ENCODE measurements around the gene VGLL1. TPM values are rescaled to one million over a fixed set of nuclear protein-coding genes. Genes with fewer than 3 reads are reported as not detected.

Gene VGLL1
- polyA plus RNA-seq, 1 of the 3 experiments (the other 2 are of a cell fraction): not detected

DNA sequence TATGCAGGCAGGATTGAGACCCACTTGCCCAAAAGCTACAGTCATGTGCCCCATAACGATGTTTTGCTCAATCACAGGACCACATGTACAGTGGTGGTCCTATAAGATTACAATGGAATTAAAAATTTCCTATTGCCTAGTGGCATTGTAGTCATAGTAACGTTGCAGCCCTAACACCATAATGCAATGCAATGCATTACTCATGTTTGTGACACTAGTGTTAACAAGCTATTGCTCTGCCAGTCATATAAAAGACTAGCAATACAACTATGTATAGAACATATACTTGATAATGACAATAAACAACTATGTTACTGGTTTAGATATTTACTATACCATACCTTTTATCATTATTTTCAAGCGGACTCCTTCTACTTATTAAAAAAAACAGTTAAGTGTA is 50.6 kb downstream of the VGLL1 start:
- no peak overlapping the region for H3K4me3 ChIP-seq (ENCODE audit: low read depth in 2 of 2, low read length in 1 of 2)
- H3K79me2 ChIP-seq (ENCODE audit: insufficient read depth): no peaks in the 10 kb centered on the region
- ChIA-PET POLR2A (no interaction called here), CTCF (interaction anchor here (1.0 kb wide), 1 partner anchor 554 kb away, joined by 3 read pairs; no protein-coding TSS in a partner anchor)
- H3K36me3 ChIP-seq (replicated peaks in 1 of 2; ENCODE audit: control insufficient read depth in 1 of 2, insufficient read depth in 2 of 2, low read length in 1 of 2): no peaks in the 10 kb centered on the region
- H2AFZ ChIP-seq (ENCODE audit: low read depth): no peak overlapping the region
- H3K4me2 ChIP-seq: no peak overlapping the region
- no peaks in the 10 kb centered on the region; the same call in 1 of the 2 replicates for H3K27me3 ChIP-seq (ENCODE audit: insufficient read depth)
- 24% methylated on average over 3 of the region's 3 CpGs for WGBS (ENCODE audit: low lambda C conversion rate)
- H3K27ac ChIP-seq (ENCODE audit: low read depth in 2 of 2, low read length in 1 of 2): no peak overlapping the region
- H4K20me1 ChIP-seq (ENCODE audit: insufficient read depth): no peaks in the 10 kb centered on the region
- no peak for DNase-seq
- H3K9me3 ChIP-seq: no peaks in the 10 kb centered on the region
- no peak overlapping the region for H3K9ac ChIP-seq
- no peaks in the 10 kb centered on the region for H3K9me2 ChIP-seq
- peaks cover 0 to 2% of the 10 kb centered on the region in 2 experiments; a peak in 1 of 4 replicates for H3K4me1 ChIP-seq (ENCODE audit: control insufficient read depth in 1 of 2, insufficient read depth in 2 of 2, low read depth in 1 of 2, low read length in 1 of 2)
- no peak for TF ChIP-seq IRF3 (IDR thresholded peaks at IDR 0.05; ENCODE audit: low read depth, low read length)
- no peak for TF ChIP-seq TCF12 (IDR thresholded peaks at IDR 0.05)
- TF ChIP-seq JUND (IDR thresholded peaks at IDR 0.05): no peak
- TF ChIP-seq FOXM1 (IDR thresholded peaks at IDR 0.05; ENCODE audit: low read depth): no peak
- no peak for TF ChIP-seq POLR2AphosphoS5 (IDR thresholded peaks at IDR 0.05; ENCODE audit: low read depth, low read length)
- TF ChIP-seq MEF2A (IDR thresholded peaks at IDR 0.05; ENCODE audit: borderline replicate concordance, low read depth): no peak
- TF ChIP-seq SMC3 (IDR thresholded peaks at IDR 0.05; ENCODE audit: low read depth, low read length): no peak
- no peak for TF ChIP-seq RAD21 (IDR thresholded peaks at IDR 0.05; ENCODE audit: low read length)
- TF ChIP-seq, protein P1, sequence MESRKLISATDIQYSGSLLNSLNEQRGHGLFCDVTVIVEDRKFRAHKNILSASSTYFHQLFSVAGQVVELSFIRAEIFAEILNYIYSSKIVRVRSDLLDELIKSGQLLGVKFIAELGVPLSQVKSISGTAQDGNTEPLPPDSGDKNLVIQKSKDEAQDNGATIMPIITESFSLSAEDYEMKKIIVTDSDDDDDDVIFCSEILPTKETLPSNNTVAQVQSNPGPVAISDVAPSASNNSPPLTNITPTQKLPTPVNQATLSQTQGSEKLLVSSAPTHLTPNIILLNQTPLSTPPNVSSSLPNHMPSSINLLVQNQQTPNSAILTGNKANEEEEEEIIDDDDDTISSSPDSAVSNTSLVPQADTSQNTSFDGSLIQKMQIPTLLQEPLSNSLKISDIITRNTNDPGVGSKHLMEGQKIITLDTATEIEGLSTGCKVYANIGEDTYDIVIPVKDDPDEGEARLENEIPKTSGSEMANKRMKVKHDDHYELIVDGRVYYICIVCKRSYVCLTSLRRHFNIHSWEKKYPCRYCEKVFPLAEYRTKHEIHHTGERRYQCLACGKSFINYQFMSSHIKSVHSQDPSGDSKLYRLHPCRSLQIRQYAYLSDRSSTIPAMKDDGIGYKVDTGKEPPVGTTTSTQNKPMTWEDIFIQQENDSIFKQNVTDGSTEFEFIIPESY (IDR thresholded peaks at IDR 0.05; ENCODE audit: borderline replicate concordance, low read depth): no peak
- TF ChIP-seq, protein P2, sequence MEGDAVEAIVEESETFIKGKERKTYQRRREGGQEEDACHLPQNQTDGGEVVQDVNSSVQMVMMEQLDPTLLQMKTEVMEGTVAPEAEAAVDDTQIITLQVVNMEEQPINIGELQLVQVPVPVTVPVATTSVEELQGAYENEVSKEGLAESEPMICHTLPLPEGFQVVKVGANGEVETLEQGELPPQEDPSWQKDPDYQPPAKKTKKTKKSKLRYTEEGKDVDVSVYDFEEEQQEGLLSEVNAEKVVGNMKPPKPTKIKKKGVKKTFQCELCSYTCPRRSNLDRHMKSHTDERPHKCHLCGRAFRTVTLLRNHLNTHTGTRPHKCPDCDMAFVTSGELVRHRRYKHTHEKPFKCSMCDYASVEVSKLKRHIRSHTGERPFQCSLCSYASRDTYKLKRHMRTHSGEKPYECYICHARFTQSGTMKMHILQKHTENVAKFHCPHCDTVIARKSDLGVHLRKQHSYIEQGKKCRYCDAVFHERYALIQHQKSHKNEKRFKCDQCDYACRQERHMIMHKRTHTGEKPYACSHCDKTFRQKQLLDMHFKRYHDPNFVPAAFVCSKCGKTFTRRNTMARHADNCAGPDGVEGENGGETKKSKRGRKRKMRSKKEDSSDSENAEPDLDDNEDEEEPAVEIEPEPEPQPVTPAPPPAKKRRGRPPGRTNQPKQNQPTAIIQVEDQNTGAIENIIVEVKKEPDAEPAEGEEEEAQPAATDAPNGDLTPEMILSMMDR (IDR thresholded peaks at IDR 0.05): no peak
- TF ChIP-seq YY1 (IDR thresholded peaks at IDR 0.05; ENCODE audit: low read depth): no peak
- TF ChIP-seq NRF1 (IDR thresholded peaks at IDR 0.05; ENCODE audit: low read depth, low read length): no peak
- H3F3A ChIP-seq (replicated peaks; ENCODE audit: insufficient read depth): no peaks in the 10 kb centered on the region

DNA sequence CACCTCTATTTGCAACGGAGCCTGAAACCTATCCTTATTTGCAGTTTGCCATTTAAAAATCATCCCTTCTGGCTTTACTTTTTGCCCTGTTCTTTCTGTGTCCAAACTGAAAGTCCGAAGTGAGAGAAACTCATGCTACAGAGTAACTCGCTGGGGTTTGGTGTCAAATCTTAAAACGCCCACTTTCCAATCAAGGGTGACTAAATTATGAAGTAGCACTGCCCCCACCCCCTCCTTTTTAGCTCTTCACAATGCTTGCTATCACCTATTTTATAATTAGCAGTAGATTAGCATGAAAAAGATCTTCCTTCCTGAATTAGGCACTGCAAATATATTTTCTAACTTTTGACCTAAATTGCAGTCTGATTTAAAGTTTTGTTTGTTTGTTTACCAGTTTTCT is 52.5 kb downstream of the VGLL1 start:
- 20% methylated on average over 4 of the region's 4 CpGs for WGBS (ENCODE audit: low lambda C conversion rate)
- no peak for TF ChIP-seq JUND (IDR thresholded peaks at IDR 0.05)
- no peak for TF ChIP-seq IRF3 (IDR thresholded peaks at IDR 0.05; ENCODE audit: low read depth, low read length)
- TF ChIP-seq GATA2 (CRISPR knock-in tag; IDR thresholded peaks at IDR 0.05): no peak
- no peak for TF ChIP-seq RFX5 (IDR thresholded peaks at IDR 0.05; ENCODE audit: low read length)
- no peak for TF ChIP-seq RCOR1 (IDR thresholded peaks at IDR 0.05; ENCODE audit: low read length)
- TF ChIP-seq, protein P1 (IDR thresholded peaks at IDR 0.05; ENCODE audit: borderline replicate concordance, low read depth): no peak
- TF ChIP-seq SIN3A (IDR thresholded peaks at IDR 0.05; ENCODE audit: borderline replicate concordance, low read depth, low read length): no peak
- no peak for TF ChIP-seq SMC3 (IDR thresholded peaks at IDR 0.05; ENCODE audit: low read depth, low read length)
- no peak for TF ChIP-seq TAF1 (IDR thresholded peaks at IDR 0.05; ENCODE audit: borderline replicate concordance, low read depth, low read length)
- no peak for TF ChIP-seq YY1 (IDR thresholded peaks at IDR 0.05; ENCODE audit: low read depth)
- TF ChIP-seq MEF2A (IDR thresholded peaks at IDR 0.05; ENCODE audit: borderline replicate concordance, low read depth): no peak
- TF ChIP-seq MXI1 (IDR thresholded peaks at IDR 0.05; ENCODE audit: low read depth, low read length): no peak

More for the DNA sequence above, 52.5 kb downstream of the VGLL1 start:
- no peaks in the 10 kb centered on the region; the same call in 1 of the 2 replicates for H3K27me3 ChIP-seq (ENCODE audit: insufficient read depth)
- no peaks in the 10 kb centered on the region for H3K4me1 ChIP-seq (ENCODE audit: control insufficient read depth in 1 of 2, insufficient read depth in 2 of 2, low read depth in 1 of 2, low read length in 1 of 2)
- H3K9ac ChIP-seq: no peak overlapping the region
- ChIA-PET CTCF (no interaction called here), POLR2A (no interaction called here)
- no peak overlapping the region for H3K4me3 ChIP-seq (ENCODE audit: low read depth in 2 of 2, low read length in 1 of 2)
- no peaks in the 10 kb centered on the region for H4K20me1 ChIP-seq (ENCODE audit: insufficient read depth)
- no peak overlapping the region for H3K4me2 ChIP-seq
- no peaks in the 10 kb centered on the region for H3K79me2 ChIP-seq (ENCODE audit: insufficient read depth)
- H3K27ac ChIP-seq (ENCODE audit: low read depth in 2 of 2, low read length in 1 of 2): no peak overlapping the region
- no peaks in the 10 kb centered on the region for H3K36me3 ChIP-seq (replicated peaks in 1 of 2; ENCODE audit: control insufficient read depth in 1 of 2, insufficient read depth in 2 of 2, low read length in 1 of 2)
- H2AFZ ChIP-seq (ENCODE audit: low read depth): no peak overlapping the region
- H3F3A ChIP-seq (replicated peaks; ENCODE audit: insufficient read depth): no peaks in the 10 kb centered on the region
- no peak for DNase-seq
- no peaks in the 10 kb centered on the region for H3K9me2 ChIP-seq
- no peaks in the 10 kb centered on the region for H3K9me3 ChIP-seq
